ENCODE results near the gene DNTTIP2. TPM values are rescaled to one million over a fixed set of nuclear protein-coding genes. Genes with fewer than 3 reads are reported as not detected.

DNTTIP2 gene
- total RNA-seq, 1 experiment from 2014 or later, result 39.9 TPM

GRCh38 chr1:93844262-93845045, 34.6 kb downstream of the DNTTIP2 start:
- TF ChIP-seq, protein P1, sequence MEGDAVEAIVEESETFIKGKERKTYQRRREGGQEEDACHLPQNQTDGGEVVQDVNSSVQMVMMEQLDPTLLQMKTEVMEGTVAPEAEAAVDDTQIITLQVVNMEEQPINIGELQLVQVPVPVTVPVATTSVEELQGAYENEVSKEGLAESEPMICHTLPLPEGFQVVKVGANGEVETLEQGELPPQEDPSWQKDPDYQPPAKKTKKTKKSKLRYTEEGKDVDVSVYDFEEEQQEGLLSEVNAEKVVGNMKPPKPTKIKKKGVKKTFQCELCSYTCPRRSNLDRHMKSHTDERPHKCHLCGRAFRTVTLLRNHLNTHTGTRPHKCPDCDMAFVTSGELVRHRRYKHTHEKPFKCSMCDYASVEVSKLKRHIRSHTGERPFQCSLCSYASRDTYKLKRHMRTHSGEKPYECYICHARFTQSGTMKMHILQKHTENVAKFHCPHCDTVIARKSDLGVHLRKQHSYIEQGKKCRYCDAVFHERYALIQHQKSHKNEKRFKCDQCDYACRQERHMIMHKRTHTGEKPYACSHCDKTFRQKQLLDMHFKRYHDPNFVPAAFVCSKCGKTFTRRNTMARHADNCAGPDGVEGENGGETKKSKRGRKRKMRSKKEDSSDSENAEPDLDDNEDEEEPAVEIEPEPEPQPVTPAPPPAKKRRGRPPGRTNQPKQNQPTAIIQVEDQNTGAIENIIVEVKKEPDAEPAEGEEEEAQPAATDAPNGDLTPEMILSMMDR (IDR thresholded peaks at IDR 0.05; ENCODE audit: insufficient read depth in 1 of 2, low read depth in 1 of 2, low read length in 1 of 2, severe bottlenecking in 1 of 2, unreplicated experiment in 1 of 2), result peak; percentile 33 to 65
- Mint-ChIP-seq H3K9me3 (ENCODE audit: unreplicated experiment) (no peaks in the 10 kb centered on the region), H3K4me3 (ENCODE audit: unreplicated experiment) (no peak overlapping the region), H3K36me3 (ENCODE audit: insufficient read depth, unreplicated experiment) (peaks cover 24% of the 10 kb centered on the region), H3K27me3 (ENCODE audit: insufficient read depth, unreplicated experiment) (no peaks in the 10 kb centered on the region), H3K4me1 (ENCODE audit: low read depth, unreplicated experiment) (no peaks in the 10 kb centered on the region), H3K27ac (ENCODE audit: unreplicated experiment) (no peak overlapping the region)
- no peaks in the 10 kb centered on the region for H3K9me3 ChIP-seq
- ChIA-PET POLR2A (interaction anchor here (1.0 kb wide), 1 partner anchor 35 kb away, joined by 3 read pairs; no protein-coding TSS in a partner anchor), CTCF (interaction anchor here (0.6 to 2.3 kb wide), 13 partner anchors 14 to 767 kb away, joined by 3 to 29 read pairs (median 4); no protein-coding TSS in a partner anchor)
- peaks cover 6% of the 10 kb centered on the region for H3K4me1 ChIP-seq
- H3K36me3 ChIP-seq (ENCODE audit: control insufficient read depth, insufficient read depth, low read length), result no peaks in the 10 kb centered on the region
- DNase-seq, result peak; percentile 54 to 57
- no TSS peak for BruUV-seq (replicated peaks)
- no peak overlapping the region for H3K4me3 ChIP-seq (ENCODE audit: low read depth, low read length)
- intact Hi-C loops (cut with micrococcal nuclease; ENCODE audit: unreplicated experiment), result loop anchor here (1.0 to 10.0 kb wide), 5 partner anchors 16 to 540 kb away; no protein-coding TSS in a partner anchor
- no peaks in the 10 kb centered on the region for H3K27me3 ChIP-seq (replicated peaks; ENCODE audit: control insufficient read depth, insufficient read depth, low read length)

DNA sequence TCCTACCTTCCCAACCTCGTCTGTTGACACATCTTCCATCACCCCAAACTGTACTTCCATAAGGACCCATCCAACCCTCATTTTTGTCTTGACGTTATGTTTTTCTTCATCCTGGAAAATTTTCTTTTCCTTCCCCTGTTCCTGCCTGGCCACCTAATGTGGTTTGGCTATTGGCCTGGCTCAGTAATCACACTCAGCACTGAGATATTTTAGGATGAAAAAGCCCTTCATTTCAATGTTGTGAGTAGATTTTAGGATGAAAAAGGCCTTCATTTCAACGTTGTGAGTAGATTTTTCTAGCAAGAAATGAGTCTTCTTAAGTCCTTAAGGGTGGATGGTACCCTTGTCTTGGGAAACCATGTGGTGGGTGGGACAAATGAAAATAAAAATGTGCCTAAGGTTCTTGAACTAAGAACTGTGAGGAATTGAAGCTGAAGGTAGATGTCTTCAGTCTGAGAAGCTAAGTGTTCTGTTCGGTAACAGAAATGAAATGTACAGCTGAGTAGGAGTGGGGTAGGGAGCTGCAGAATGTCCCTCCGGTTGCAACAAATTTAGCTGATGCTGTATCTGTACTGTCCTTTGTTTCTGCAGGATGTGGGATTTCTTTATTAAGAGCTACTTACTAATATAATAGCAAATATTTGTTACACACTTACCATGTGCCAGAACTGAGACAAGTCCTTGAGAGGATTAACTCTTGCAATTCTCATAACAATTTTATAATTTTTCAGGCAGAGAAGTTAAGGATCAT, 36.1 kb downstream of the DNTTIP2 start:
- POLR2A ChIA-PET, result no interaction called here

More for the DNA sequence above, 36.1 kb downstream of the DNTTIP2 start:
- no peak for DNase-seq
- intact Hi-C loops (cut with micrococcal nuclease; ENCODE audit: unreplicated experiment), result loop anchor here (5.0 to 10.0 kb wide), 2 partner anchors 406 to 538 kb away; no protein-coding TSS in a partner anchor
- H3K4me3 Mint-ChIP-seq (ENCODE audit: unreplicated experiment), result no peak overlapping the region
- Histone ChIP-seq H3K4me1 (no peaks in the 10 kb centered on the region; the same call in 1 of the 2 replicates), H3K27me3 (replicated peaks; ENCODE audit: control insufficient read depth, insufficient read depth, low read length) (no peaks in the 10 kb centered on the region), H3K9me3 (no peaks in the 10 kb centered on the region), H3K36me3 (ENCODE audit: control insufficient read depth, insufficient read depth, low read length) (no peaks in the 10 kb centered on the region), H3K4me3 (ENCODE audit: low read depth, low read length) (no peak overlapping the region)
- TF ChIP-seq, protein P1 (IDR thresholded peaks at IDR 0.05; ENCODE audit: insufficient read depth in 1 of 2, low read depth in 1 of 2, low read length in 1 of 2, severe bottlenecking in 1 of 2, unreplicated experiment in 1 of 2), result no peak
- H3K4me1 Mint-ChIP-seq (ENCODE audit: low read depth, unreplicated experiment), result no peaks in the 10 kb centered on the region
- no peak overlapping the region for H3K27ac Mint-ChIP-seq (ENCODE audit: unreplicated experiment)
- H3K36me3 Mint-ChIP-seq (ENCODE audit: insufficient read depth, unreplicated experiment), result peaks cover 21% of the 10 kb centered on the region
- H3K9me3 Mint-ChIP-seq (ENCODE audit: unreplicated experiment), result no peaks in the 10 kb centered on the region
- CTCF ChIA-PET, result interaction anchor here (0.8 to 2.3 kb wide), 4 partner anchors 22 to 538 kb away, joined by 3 to 29 read pairs (median 14); no protein-coding TSS in a partner anchor
- no TSS peak for BruUV-seq (replicated peaks)
- H3K27me3 Mint-ChIP-seq (ENCODE audit: insufficient read depth, unreplicated experiment), result no peaks in the 10 kb centered on the region

Measured in Caco-2 (cell line).